GM23338 (cell line): ENCODE measurements around the gene SLC37A2. TPM values are rescaled to one million over a fixed set of nuclear protein-coding genes. Genes with fewer than 3 reads are reported as not detected.

Source experiments
- ATAC-seq: fragments of 200-7000 bp; cut with Tn5 transposase; 3 replicates; pipeline ENCODE4 v1.9.1; 2020
- DNase-seq: peaks from one replicate; pipeline ENCODE4 v3.0.0-alpha.2; 2015; ENCODE audit warnings: low spot score
- H2AFZ ChIP-seq: fragments of 200-600 bp; sonication (generic); 2 replicates; pipeline ENCODE4 v1.8.0; 2016; ENCODE audit warnings: antibody characterized with exemption, mild to moderate bottlenecking, moderate library complexity
- H3F3A ChIP-seq: fragments of 200-600 bp; sonication (generic); replicated peaks from 2 replicates; pipeline ENCODE4 v1.8.0; 2017; ENCODE audit warnings: antibody characterized with exemption, mixed run types, low read depth
- H3K27ac ChIP-seq: fragments of 200-600 bp; sonication (generic); 2 replicates; pipeline ENCODE4 v1.6.1; 2016; ENCODE audit warnings: low read depth
- H3K27me3 ChIP-seq: fragments of 200-600 bp; sonication (generic); 2 replicates; pipeline ENCODE4 v1.8.0; 2016; ENCODE audit warnings: mild to moderate bottlenecking, mixed run types, moderate library complexity; ENCODE audit not compliant: insufficient read depth
- H3K36me3 ChIP-seq: fragments of 200-600 bp; sonication (generic); 2 replicates; pipeline ENCODE4 v1.8.0; 2016; ENCODE audit warnings: mild to moderate bottlenecking; ENCODE audit not compliant: insufficient read depth
- H3K4me1 ChIP-seq: fragments of 200-600 bp; sonication (generic); 2 replicates; pipeline ENCODE4 v1.8.0; 2016; ENCODE audit warnings: mild to moderate bottlenecking, moderate library complexity; ENCODE audit not compliant: insufficient read depth
- H3K4me2 ChIP-seq: fragments of 200-600 bp; sonication (generic); 2 replicates; pipeline ENCODE4 v1.7.1; 2017; ENCODE audit warnings: mixed run types
- H3K4me3 ChIP-seq: fragments of 200-600 bp; sonication (generic); 2 replicates; pipeline ENCODE4 v1.6.1; 2016; ENCODE audit warnings: mixed run types
- H3K79me2 ChIP-seq: fragments of 200-600 bp; sonication (generic); replicated peaks from 2 replicates; pipeline ENCODE4 v1.8.0; 2017; ENCODE audit warnings: mild to moderate bottlenecking; ENCODE audit not compliant: insufficient read depth
- H3K9me2 ChIP-seq: fragments of 200-600 bp; sonication (generic); 2 replicates; pipeline ENCODE4 v1.8.0; 2017; ENCODE audit not compliant: insufficient read depth
- H4K20me1 ChIP-seq: fragments of 200-600 bp; sonication (generic); replicated peaks from 2 replicates; pipeline ENCODE4 v1.8.0; 2017; ENCODE audit warnings: mild to moderate bottlenecking; ENCODE audit not compliant: insufficient read depth
- H3K27ac Mint-ChIP-seq: 2 replicates; pipeline ENCODE4 v1.8.0; 2020; ENCODE audit warnings: inconsistent platforms, mild to moderate bottlenecking, moderate library complexity, mixed read lengths
- H3K27me3 Mint-ChIP-seq: 3 replicates; pipeline ENCODE4 v1.8.0; 2022; ENCODE audit warnings: low read depth, mild to moderate bottlenecking, moderate library complexity, mixed read lengths, inconsistent platforms; ENCODE audit not compliant: insufficient read depth, poor library complexity
- H3K36me3 Mint-ChIP-seq: 3 replicates; pipeline ENCODE4 v1.8.0; 2021; ENCODE audit warnings: low read depth, mild to moderate bottlenecking, inconsistent platforms, moderate library complexity, mixed read lengths
- H3K4me1 Mint-ChIP-seq: 3 replicates; pipeline ENCODE4 v1.8.0; 2020; ENCODE audit warnings: mild to moderate bottlenecking, inconsistent platforms, mixed read lengths
- H3K4me3 Mint-ChIP-seq: 3 replicates; pipeline ENCODE4 v1.8.0; 2021; ENCODE audit warnings: moderate library complexity, mild to moderate bottlenecking, inconsistent platforms, mixed read lengths
- H3K9me3 Mint-ChIP-seq: 3 replicates; pipeline ENCODE4 v1.8.0; 2020; ENCODE audit warnings: moderate library complexity, mild to moderate bottlenecking, inconsistent platforms, mixed read lengths
- CREB1 ChIP-seq: fragments of 250-450 bp; sonication (Bioruptor Pico); IDR thresholded peaks from 2 replicates; pipeline ENCODE4 v1.5.0; 2020; ENCODE audit warnings: low read depth, mild to moderate bottlenecking, moderate library complexity
- CTCF ChIP-seq, 2 experiments: fragments of 200-600 bp in 1 of 2; sonication (generic) in 1 of 2; conservative IDR thresholded peaks; 2 replicates each; pipeline versions ENCODE4 v1.5.1 to v1.6.1; 2016 to 2017; ENCODE audit warnings: antibody characterized with exemption in 2 of 2, low read depth in 2 of 2, mild to moderate bottlenecking in 2 of 2, moderate library complexity in 1 of 2
- ETS1 ChIP-seq: IDR thresholded peaks from 2 replicates; pipeline ENCODE4 v1.6.1; 2016; ENCODE audit warnings: antibody characterized with exemption
- EZH2phosphoT487 ChIP-seq: fragments of 200-600 bp; sonication (generic); IDR thresholded peaks from one replicate; pipeline ENCODE4 v1.8.1; 2018; ENCODE audit warnings: antibody characterized with exemption; ENCODE audit not compliant: unreplicated experiment
- NANOG ChIP-seq: IDR thresholded peaks from 2 replicates; pipeline ENCODE4 v1.6.1; 2016; ENCODE audit warnings: antibody characterized with exemption, borderline replicate concordance
- POLR2AphosphoS5 ChIP-seq: IDR thresholded peaks from 2 replicates; pipeline ENCODE4 v1.6.1; 2016; ENCODE audit warnings: antibody characterized with exemption, low read depth
- ZNF114 ChIP-seq: fragments of 250-450 bp; sonication (Bioruptor Pico); IDR thresholded peaks from 2 replicates; pipeline ENCODE4 v1.5.0; 2020; ENCODE audit warnings: mild to moderate bottlenecking, moderate library complexity
- ZNF462 ChIP-seq: fragments of 250-450 bp; sonication (Bioruptor Pico); IDR thresholded peaks from 2 replicates; pipeline ENCODE4 v1.5.0; 2020; ENCODE audit warnings: mild to moderate bottlenecking, moderate library complexity
- polyA plus RNA-seq: library from polyadenylated mRNA; unstranded; fragments of >200 nt; fragmentation: Nextera tagmentation; extraction: Ambion mirVana; gene quantifications from 2 replicates; pipeline ENCODE4 v1.2.1, GENCODE V29; 2016
- total RNA-seq: library from RNA; depleted of rRNA; stranded (reverse); fragments of >200 nt; shearing (Covaris generic); gene quantifications from 2 replicates; pipeline ENCODE4 v1.2.3, GENCODE V29; 2014

Gene SLC37A2
- total and polyA plus RNA-seq, 2 experiments from 2014 or later = 0.40 to 1.6 TPM

- no peaks in the 10 kb centered on the region for H3K36me3 Mint-ChIP-seq
- no peaks in the 10 kb centered on the region for H3K4me1 Mint-ChIP-seq
- no peak for DNase-seq
- ATAC-seq = no peak
- no peak for TF ChIP-seq CTCF (conservative IDR thresholded peaks at IDR 0.05; ENCODE audit: low read depth in 2 of 2)
- no peak for TF ChIP-seq ETS1
- Histone ChIP-seq H3K4me2 (no peak overlapping the region), H2AFZ (no peak overlapping the region), H3K79me2 (no peaks in the 10 kb centered on the region), H3K4me3 (no peak overlapping the region), H3K9me2 (no peaks in the 10 kb centered on the region), H3K27ac (no peak overlapping the region), H3F3A (no peaks in the 10 kb centered on the region), H3K4me1 (no peaks in the 10 kb centered on the region), H3K27me3 (no peaks in the 10 kb centered on the region), H3K36me3 (no peaks in the 10 kb centered on the region), H4K20me1 (no peaks in the 10 kb centered on the region)
- no peak overlapping the region for H3K27ac Mint-ChIP-seq
- no peaks in the 10 kb centered on the region for H3K27me3 Mint-ChIP-seq
- no peaks in the 10 kb centered on the region for H3K9me3 Mint-ChIP-seq
- no peak overlapping the region for H3K4me3 Mint-ChIP-seq
Observed at GRCh38 chr11:125020342-125020741, 42.8 kb upstream of the SLC37A2 start.

- Histone ChIP-seq H3K4me1 (no peaks in the 10 kb centered on the region), H3K4me2 (no peak overlapping the region), H3K79me2 (no peaks in the 10 kb centered on the region), H3K36me3 (no peaks in the 10 kb centered on the region), H3K4me3 (no peak overlapping the region), H3K27me3 (no peaks in the 10 kb centered on the region), H4K20me1 (no peaks in the 10 kb centered on the region), H3K27ac (no peak overlapping the region), H3K9me2 (no peaks in the 10 kb centered on the region; the same call in 1 of the 2 replicates), H3F3A (no peaks in the 10 kb centered on the region), H2AFZ (no peak overlapping the region)
- no peak overlapping the region for H3K4me3 Mint-ChIP-seq
- DNase-seq (no peak), ATAC-seq (no peak)
- no peaks in the 10 kb centered on the region for H3K27me3 Mint-ChIP-seq
- H3K9me3 Mint-ChIP-seq = no peaks in the 10 kb centered on the region
- no peaks in the 10 kb centered on the region for H3K36me3 Mint-ChIP-seq
- H3K27ac Mint-ChIP-seq = no peak overlapping the region
- peaks cover 2% of the 10 kb centered on the region; the same call in 1 of the 3 replicates for H3K4me1 Mint-ChIP-seq
- TF ChIP-seq EZH2phosphoT487 (no peak), ZNF114 (no peak), POLR2AphosphoS5 (no peak), ZNF462 (no peak), NANOG (no peak), CTCF (conservative IDR thresholded peaks at IDR 0.05; ENCODE audit: low read depth in 2 of 2) (no peak), CREB1 (CRISPR knock-in tag) (no peak)
Observed at GRCh38 chr11:125022551-125022950, 40.6 kb upstream of the SLC37A2 start.
